Measurements from ENCODE around the gene GPN3. TPM values are rescaled to one million over a fixed set of nuclear protein-coding genes. Genes with fewer than 3 reads are reported as not detected.

Gene GPN3
- polyA plus RNA-seq, 2 of the 4 experiments (the other 2 are of a cell fraction) = 39.2 to 63.8 TPM

GRCh38 chr12:110514363-110514762, 46.3 kb upstream of the GPN3 start:
- Histone ChIP-seq H3K27ac (no peak overlapping the region), H3K4me3 (no peak overlapping the region), H3K4me1 (no peaks in the 10 kb centered on the region), H3K4me2 (no peak overlapping the region), H3K9me3 (no peaks in the 10 kb centered on the region)
- ChIA-PET POLR2A (no interaction called here), CTCF (interaction anchor here (1.1 to 10.1 kb wide), 6 partner anchors 25 to 529 kb away, joined by 3 to 184 read pairs (median 8); partner anchors contain the start of genes FAM216A and GPN3)
- FAIRE-seq (no peak), DNase-seq (ENCODE audit: low read depth in 1 of 2, low spot score in 1 of 2) (no peak), ATAC-seq (no peak)
- 22% methylated on average over 1 of the region's 1 CpG for WGBS (ENCODE audit: missing lambda C conversion rate)
- TF ChIP-seq POLR2AphosphoS2 (conservative IDR thresholded peaks at IDR 0.05; ENCODE audit: low read length) = no peak
- no peak for TF ChIP-seq GATA3 (IDR thresholded peaks at IDR 0.05; ENCODE audit: borderline replicate concordance)
- no peak for TF ChIP-seq MYC (IDR thresholded peaks at IDR 0.05; ENCODE audit: borderline replicate concordance, low read length)

- ATAC-seq (no peak), DNase-seq (ENCODE audit: low read depth in 1 of 2, low spot score in 1 of 2) (no peak), FAIRE-seq (no peak)
- Histone ChIP-seq H3K27ac (no peak overlapping the region), H3K9me3 (no peaks in the 10 kb centered on the region), H3K4me3 (no peak overlapping the region), H3K4me2 (no peak overlapping the region), H3K4me1 (no peaks in the 10 kb centered on the region)
- WGBS (ENCODE audit: missing lambda C conversion rate) = 75% methylated on average over 6 of the region's 6 CpGs
- POLR2A ChIA-PET = interaction anchor here (1.4 kb wide), 1 partner anchor 100 kb away, joined by 6 read pairs; the partner anchor contains the start of gene TCTN1
- TF ChIP-seq CBX8 (IDR thresholded peaks at IDR 0.05) (no peak), CHD4 (IDR thresholded peaks at IDR 0.05; ENCODE audit: borderline replicate concordance) (no peak), REST (IDR thresholded peaks at IDR 0.05) (no peak), E2F6 (IDR thresholded peaks at IDR 0.05; ENCODE audit: borderline replicate concordance, low read depth) (no peak), HOXB13 (CRISPR knock-in tag; IDR thresholded peaks at IDR 0.05; ENCODE audit: low read depth) (no peak), JUNB (IDR thresholded peaks at IDR 0.05) (no peak), HOXB5 (CRISPR knock-in tag; IDR thresholded peaks at IDR 0.05) (no peak), RARB (CRISPR knock-in tag; IDR thresholded peaks at IDR 0.05) (no peak), POLR2AphosphoS2 (conservative IDR thresholded peaks at IDR 0.05; ENCODE audit: low read length) (no peak), KDM1A (IDR thresholded peaks at IDR 0.05; ENCODE audit: low read depth) (no peak), RCOR1 (IDR thresholded peaks at IDR 0.05; ENCODE audit: low read depth, low read length) (no peak), TFCP2L1 (CRISPR knock-in tag; IDR thresholded peaks at IDR 0.05) (no peak), HDAC2 (IDR thresholded peaks at IDR 0.05) (no peak), HES2 (IDR thresholded peaks at IDR 0.05) (no peak), SREBF2 (IDR thresholded peaks at IDR 0.05) (no peak), HOXA7 (CRISPR knock-in tag; IDR thresholded peaks at IDR 0.05) (no peak), POLR2A (IDR thresholded peaks at IDR 0.05; ENCODE audit: low read length) (no peak), BCL3 (IDR thresholded peaks at IDR 0.05) (no peak), SMC3 (IDR thresholded peaks at IDR 0.05) (no peak)
- CTCF ChIA-PET = interaction anchor here (1.0 to 10.1 kb wide), 12 partner anchors 9 to 529 kb away, joined by 3 to 184 read pairs (median 7); partner anchors contain the start of genes FAM216A and GPN3
Measured at GRCh38 chr12:110513842-110514241, 45.8 kb upstream of the GPN3 start.
